Fibroblast of lung (primary cell): ENCODE data around the gene OPA3. TPM values are rescaled to one million over a fixed set of nuclear protein-coding genes. Genes with fewer than 3 reads are reported as not detected.

ENCODE experiments used
- DNase-seq, 2 donors: peaks; one replicate each; pipeline versions ENCODE4 v3.0.0 to v3.0.0-alpha.2; 2010; ENCODE audit warnings: low read depth in 2 of 2
- H2AFZ ChIP-seq: 2 replicates; pipeline ENCODE4 v1.5.1; 2012; ENCODE audit warnings: low read length, control low read depth, inconsistent platforms
- H3K27ac ChIP-seq: 2 replicates; pipeline ENCODE4 v1.5.1; 2011; ENCODE audit warnings: low read length, control low read depth; ENCODE audit not compliant: insufficient read depth
- H3K27me3 ChIP-seq: 2 replicates; pipeline ENCODE4 v1.5.1; 2011; ENCODE audit warnings: mild to moderate bottlenecking, low read length; ENCODE audit not compliant: control insufficient read depth, insufficient read depth
- H3K36me3 ChIP-seq: 2 replicates; pipeline ENCODE4 v1.5.1; 2011; ENCODE audit warnings: low read length; ENCODE audit not compliant: control insufficient read depth, insufficient read depth
- H3K4me1 ChIP-seq: 2 replicates; pipeline ENCODE4 v1.5.1; 2011; ENCODE audit warnings: low read length; ENCODE audit not compliant: control insufficient read depth, insufficient read depth; ENCODE audit errors: extremely low read depth
- H3K4me2 ChIP-seq: 2 replicates; pipeline ENCODE4 v1.5.1; 2011; ENCODE audit warnings: low read length, control low read depth; ENCODE audit not compliant: insufficient read depth; ENCODE audit errors: extremely low read depth
- H3K4me3 ChIP-seq, 4 experiments: fragments of 200-600 bp in 1 of 4; sonication (generic) in 1 of 4; replicated peaks in 1 of 4; 2 replicates each; pipeline ENCODE4 v1.5.1; 2011 to 2016; ENCODE audit warnings: low read length in 4 of 4, low read depth in 3 of 4, mild to moderate bottlenecking in 3 of 4, control low read depth in 2 of 4, inconsistent platforms in 1 of 4, mixed read lengths in 1 of 4; ENCODE audit not compliant: insufficient read depth in 1 of 4; ENCODE audit errors: control extremely low read depth in 1 of 4
- H3K79me2 ChIP-seq: 2 replicates; pipeline ENCODE4 v1.5.1; 2012; ENCODE audit warnings: mild to moderate bottlenecking, low read length, inconsistent platforms; ENCODE audit not compliant: control insufficient read depth, insufficient read depth
- H3K9ac ChIP-seq: 2 replicates; pipeline ENCODE4 v1.5.1; 2011; ENCODE audit warnings: mild to moderate bottlenecking, low read length, control low read depth; ENCODE audit not compliant: insufficient read depth
- H3K9me3 ChIP-seq: 2 replicates; pipeline ENCODE4 v1.5.1; 2012; ENCODE audit warnings: low read depth, low read length; ENCODE audit not compliant: control insufficient read depth, insufficient read depth
- H4K20me1 ChIP-seq: 2 replicates; pipeline ENCODE4 v1.5.1; 2011; ENCODE audit warnings: low read length; ENCODE audit not compliant: control insufficient read depth, insufficient read depth; ENCODE audit errors: extremely low read depth
- CTCF ChIP-seq, 2 donors: IDR thresholded peaks in 1 of 2; conservative IDR thresholded peaks in 1 of 2; 1 replicate in 1 of 2; 2 replicates in 1 of 2; pipeline ENCODE4 v1.5.1; 2011 to 2012; ENCODE audit warnings: low read length in 2 of 2, control low read depth in 1 of 2, inconsistent platforms in 1 of 2, low read depth in 1 of 2, mild to moderate bottlenecking in 1 of 2
- EZH2 ChIP-seq: IDR thresholded peaks from 2 replicates; pipeline ENCODE4 v1.5.1; 2012; ENCODE audit warnings: low read length, control low read depth, mild to moderate bottlenecking; ENCODE audit errors: missing control alignments
- polyA plus RNA-seq, 2 donors: library from polyadenylated mRNA; depleted of rRNA in 1 of 2; stranded (reverse) in 1 of 2; unstranded in 1 of 2; fragments of >200 nt; gene quantifications; 2 replicates each; pipeline ENCODE4 v1.2.1, GENCODE V29; 2011 to 2012; ENCODE audit warnings: missing spikeins in 1 of 2
- total RNA-seq: library from RNA; depleted of rRNA; stranded (reverse); fragments of >200 nt; gene quantifications from 2 replicates; pipeline ENCODE4 v1.2.1, GENCODE V29; 2014

OPA3 gene
- total and polyA plus RNA-seq, 2 donors (not counting 1 experiment from before 2014, with no cell fraction given) = 3.8 to 8.3 TPM

DNA sequence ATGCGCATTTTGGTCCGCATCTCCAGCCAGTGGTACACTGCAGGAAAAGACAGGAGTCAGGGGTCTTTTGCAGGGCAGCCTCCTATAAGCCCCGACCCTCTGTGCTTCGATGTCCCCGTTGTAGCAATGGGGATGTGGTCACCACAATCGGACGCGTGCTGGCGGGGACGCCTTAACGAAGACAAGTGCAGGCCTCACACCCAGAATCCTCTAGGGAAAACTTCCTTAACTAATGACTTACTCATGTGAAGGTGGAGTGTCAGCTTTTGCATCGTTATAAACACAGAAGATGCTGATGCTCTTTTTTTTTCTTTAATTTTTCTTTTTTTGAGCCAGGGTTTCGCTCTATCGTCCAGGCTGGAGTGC is 55.2 kb downstream of the OPA3 start:
- H3K9ac ChIP-seq = no peak overlapping the region
- no peak overlapping the region for H3K27ac ChIP-seq
- no peak overlapping the region for H3K4me3 ChIP-seq
- DNase-seq = no peak
- TF ChIP-seq EZH2 (no peak), CTCF (conservative IDR thresholded peaks at IDR 0.05 in 1 of 2, IDR thresholded peaks at IDR 0.05 in 1 of 2; ENCODE audit: low read depth in 1 of 2, low read length in 2 of 2) (no peak)
- no peaks in the 10 kb centered on the region for H4K20me1 ChIP-seq
- no peaks in the 10 kb centered on the region for H3K9me3 ChIP-seq
- no peaks in the 10 kb centered on the region for H3K79me2 ChIP-seq
- H3K27me3 ChIP-seq = no peaks in the 10 kb centered on the region
- H3K4me1 ChIP-seq = peaks cover 4% of the 10 kb centered on the region
- peaks cover 17% of the 10 kb centered on the region for H3K36me3 ChIP-seq
- no peak overlapping the region for H2AFZ ChIP-seq
- H3K4me2 ChIP-seq = no peak overlapping the region

DNA sequence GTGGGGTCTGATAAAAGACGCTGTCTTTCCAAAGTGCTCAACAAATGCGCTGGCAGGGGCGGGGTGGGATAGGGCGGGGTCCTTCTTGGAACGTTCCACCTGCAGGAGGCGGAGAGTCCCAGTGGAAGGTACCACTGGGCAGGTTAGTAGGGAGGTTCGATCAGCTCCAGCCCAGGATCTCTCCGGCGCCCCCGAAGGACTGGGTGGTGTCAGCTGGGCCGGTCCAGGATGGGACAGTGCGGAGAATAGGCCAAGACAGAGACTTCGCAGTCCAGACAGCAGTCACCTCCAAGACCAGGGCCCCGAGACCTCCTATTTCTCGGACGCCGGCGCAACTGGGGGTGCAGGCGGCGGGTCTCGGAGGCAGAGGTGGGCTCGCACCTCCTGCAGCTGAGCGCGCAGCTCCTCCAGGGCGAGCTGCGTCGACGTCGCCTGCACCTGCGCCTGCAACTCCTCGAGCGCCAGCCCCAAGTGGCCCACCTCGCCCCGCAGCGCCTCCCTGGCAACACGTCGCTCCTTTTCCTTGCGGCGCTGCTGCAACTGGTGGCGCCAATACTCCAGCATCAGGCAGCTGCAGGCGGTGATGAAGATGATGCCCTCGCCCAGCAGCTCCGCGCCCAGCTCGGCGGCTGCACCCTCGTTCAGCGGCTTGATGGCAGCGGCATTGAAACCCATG is 55.7 kb downstream of the OPA3 start:
- Histone ChIP-seq H3K9me3 (no peaks in the 10 kb centered on the region), H3K4me2 (no peak overlapping the region)
- peak; percentile 27 to 44 for DNase-seq

GRCh38 chr19:45528149-45528743 is 56.4 kb downstream of the OPA3 start:
- H3K79me2 ChIP-seq = no peaks in the 10 kb centered on the region
- H3K4me1 ChIP-seq = peaks cover 6% of the 10 kb centered on the region
- no peaks in the 10 kb centered on the region for H3K27me3 ChIP-seq
- H2AFZ ChIP-seq = no peak overlapping the region
- H3K4me3 ChIP-seq = peak overlapping the region in 1 of 4 experiments; percentile 9
- no peak overlapping the region for H3K27ac ChIP-seq
- H3K36me3 ChIP-seq = peaks cover 19% of the 10 kb centered on the region
- H4K20me1 ChIP-seq = no peaks in the 10 kb centered on the region
- no peak overlapping the region for H3K4me2 ChIP-seq
- DNase-seq = peak; percentile 43 to 78
- H3K9me3 ChIP-seq = no peaks in the 10 kb centered on the region
- no peak overlapping the region for H3K9ac ChIP-seq
- no peak for TF ChIP-seq CTCF (conservative IDR thresholded peaks at IDR 0.05 in 1 of 2, IDR thresholded peaks at IDR 0.05 in 1 of 2; ENCODE audit: low read depth in 1 of 2, low read length in 2 of 2)

More for the DNA sequence above, 55.7 kb downstream of the OPA3 start:
- H3K79me2 ChIP-seq = no peaks in the 10 kb centered on the region
- no peaks in the 10 kb centered on the region for H3K27me3 ChIP-seq
- H2AFZ ChIP-seq = no peak overlapping the region
- no peaks in the 10 kb centered on the region for H4K20me1 ChIP-seq
- no peak overlapping the region for H3K27ac ChIP-seq
- no peak overlapping the region for H3K9ac ChIP-seq
- TF ChIP-seq CTCF (conservative IDR thresholded peaks at IDR 0.05 in 1 of 2, IDR thresholded peaks at IDR 0.05 in 1 of 2; ENCODE audit: low read depth in 1 of 2, low read length in 2 of 2) (no peak), EZH2 (no peak)
- H3K4me1 ChIP-seq = peaks cover 4% of the 10 kb centered on the region
- no peak overlapping the region for H3K4me3 ChIP-seq
- peaks cover 19% of the 10 kb centered on the region for H3K36me3 ChIP-seq
